Endothelial cell of umbilical vein (primary cell): ENCODE measurements around the gene AGO1.

Source experiments
- CTCF ChIP-seq, 2 donors: IDR thresholded peaks; 1 replicate in 1 of 2; 2 replicates in 1 of 2; pipeline ENCODE4 v1.5.1; 2011; ENCODE audit warnings: low read length in 2 of 2, mild to moderate bottlenecking in 2 of 2, moderate library complexity in 2 of 2, control low read depth in 1 of 2, inconsistent platforms in 1 of 2, low read depth in 1 of 2; ENCODE audit not compliant: insufficient read depth in 1 of 2; ENCODE audit errors: extremely low read depth in 1 of 2
- POLR2A ChIP-seq: IDR thresholded peaks from 2 replicates; pipeline ENCODE4 v1.6.1; 2012; ENCODE audit warnings: low read depth, mild to moderate bottlenecking, control low read depth, low read length

- TF ChIP-seq CTCF (IDR thresholded peaks at IDR 0.05; ENCODE audit: extremely low read depth in 1 of 2, insufficient read depth in 1 of 2, low read depth in 1 of 2, low read length in 2 of 2) (no peak), POLR2A (no peak)
Measured at GRCh38 chr1:35931446-35932157, 48.6 kb downstream of the AGO1 start.
